IPS-11a (cell line): ENCODE results near the gene HEXIM1.

ENCODE experiments used
- H3K4me3 ChIP-seq: one replicate; pipeline ENCODE4 v1.5.1; 2013; ENCODE audit warnings: low read depth, low read length, control low read depth

The HEXIM1 gene

GRCh38 chr17:45128989-45129388, 19.3 kb upstream of the HEXIM1 start:
- no peak overlapping the region for H3K4me3 ChIP-seq

GRCh38 chr17:45129426-45129939, 18.8 kb upstream of the HEXIM1 start:
- no peak overlapping the region for H3K4me3 ChIP-seq

- H3K4me3 ChIP-seq = no peak overlapping the region
Observed at GRCh38 chr17:45129940-45130680, 18.2 kb upstream of the HEXIM1 start.

GRCh38 chr17:45130681-45131615, 17.3 kb upstream of the HEXIM1 start:
- no peak overlapping the region for H3K4me3 ChIP-seq

- H3K4me3 ChIP-seq = peak overlapping the region; percentile 58
Observed at GRCh38 chr17:45131616-45132319, 16.5 kb upstream of the HEXIM1 start.

- peak within 1 kb of the TSS; percentile 58 for H3K4me3 ChIP-seq
Observed at GRCh38 chr17:45132320-45132571, 16.0 kb upstream of the HEXIM1 start, which contains the start of gene PLCD3. Gene PLCD3, minus strand, starts transcription at chr17:45132515. Its CDS starts 105 bp downstream, at chr17:45132410.

- H3K4me3 ChIP-seq = peak overlapping the region; percentile 50
Observed at GRCh38 chr17:45132572-45133463, 15.5 kb upstream of the HEXIM1 start.

- no peak within 1 kb of the TSS for H3K4me3 ChIP-seq
Observed at GRCh38 chr17:45135192-45135977, 12.9 kb upstream of the HEXIM1 start, which contains the start of gene ACBD4. Gene ACBD4, plus strand, starts transcription at chr17:45135687. Its CDS starts 458 bp downstream, at chr17:45136145.

- H3K4me3 ChIP-seq = no peak overlapping the region
Observed at GRCh38 chr17:45135978-45136791, 12.1 kb upstream of the HEXIM1 start.

- H3K4me3 ChIP-seq = no peak overlapping the region
Observed at GRCh38 chr17:45136846-45137560, 11.3 kb upstream of the HEXIM1 start.

- no peak overlapping the region for H3K4me3 ChIP-seq
Observed at GRCh38 chr17:45137561-45138305, 10.5 kb upstream of the HEXIM1 start.

GRCh38 chr17:45138911-45139532, 9.3 kb upstream of the HEXIM1 start:
- no peak overlapping the region for H3K4me3 ChIP-seq

GRCh38 chr17:45139533-45139920, 8.7 kb upstream of the HEXIM1 start:
- H3K4me3 ChIP-seq = no peak overlapping the region

- no peak overlapping the region for H3K4me3 ChIP-seq
Observed at GRCh38 chr17:45143094-45143670, 5.1 kb upstream of the HEXIM1 start.

- H3K4me3 ChIP-seq = peak overlapping the region; percentile 38
Observed at GRCh38 chr17:45143767-45144198, 4.5 kb upstream of the HEXIM1 start.
